ENCODE measurements around the gene TACC2.

- no peak for TF ChIP-seq CTCF (IDR thresholded peaks at IDR 0.05; ENCODE audit: insufficient read depth, low read depth, low read length)
- no peak for TF ChIP-seq EZH2 (IDR thresholded peaks at IDR 0.05; ENCODE audit: insufficient read depth, low read length)
Measured at GRCh38 chr10:122293156-122293960, 304.4 kb downstream of the TACC2 start.

Measured in astrocyte (in vitro differentiated cells and primary cell).